Measurements from ENCODE around the gene FYTTD1. TPM values are rescaled to one million over a fixed set of nuclear protein-coding genes. Genes with fewer than 3 reads are reported as not detected.

FYTTD1 gene
- total RNA-seq (2022; extraction: Qiagen RNA extraction), result 23.4 to 33.6 TPM (median 32.5 TPM) in 5 replicates

GRCh38 chr3:197749601-197750395, at the start of gene FYTTD1:
Gene FYTTD1, plus strand, starts transcription at chr3:197749883. Its CDS starts 89 bp downstream, at chr3:197749972.

GRCh38 chr3:197736491-197737318, 13.0 kb upstream of the FYTTD1 start, which contains the start of gene RUBCN:
Gene RUBCN, minus strand, starts transcription at chr3:197736904. Its CDS starts 185 bp downstream, at chr3:197736719.

GRCh38 chr3:197791113-197791891, 41.6 kb downstream of the FYTTD1 start, which contains the start of gene LRCH3:
Gene LRCH3, plus strand, starts transcription at chr3:197791254. Its CDS starts 25 bp downstream, at chr3:197791279.

Other genes starting within 250 kb of the FYTTD1 start
- gene BDH1, start 193.9 kb upstream of the FYTTD1 start, total RNA-seq (2022; extraction: Qiagen RNA extraction), result 2.0 to 3.3 TPM (median 3.1 TPM) in 5 replicates
- 7.4 to 11.7 TPM (median 11.0 TPM) in 5 replicates for gene RUBCN, start 13.0 kb upstream of the FYTTD1 start, total RNA-seq (2022; extraction: Qiagen RNA extraction)
- 8.1 to 21.2 TPM (median 16.8 TPM) in 5 replicates for gene LRCH3, start 41.4 kb downstream of the FYTTD1 start, total RNA-seq (2022; extraction: Qiagen RNA extraction)
- 849 to 1,207 TPM (median 889 TPM) in 5 replicates for gene RPL35A, start 200.3 kb downstream of the FYTTD1 start, total RNA-seq (2022; extraction: Qiagen RNA extraction)
- gene LMLN, start 210.3 kb downstream of the FYTTD1 start, total RNA-seq (2022; extraction: Qiagen RNA extraction), result 1.5 to 2.8 TPM (median 2.3 TPM) in 5 replicates

All from A549 treated with dexamethasone at 1 μM for 4 hours (cell line).